Measurements from ENCODE around the gene DCLK2. TPM values are rescaled to one million over a fixed set of nuclear protein-coding genes. Genes with fewer than 3 reads are reported as not detected.

Gene DCLK2
- polyA plus RNA-seq, 1 of the 3 experiments (the other 2 are of a cell fraction) = 10.1 TPM

GRCh38 chr4:150126201-150126863, 48.1 kb downstream of the DCLK2 start:
- CTCF ChIA-PET = no interaction called here
- DNase-seq = no peak
- H3K4me1 ChIP-seq (ENCODE audit: control insufficient read depth in 1 of 2, insufficient read depth in 2 of 2, low read depth in 1 of 2, low read length in 1 of 2) = peaks cover 1 to 25% of the 10 kb centered on the region in 2 experiments; a peak in 3 of 4 replicates
- 0 out of 2 replicates have a peak overlapping the region, but pooled peaks have one; percentile 1 for H2AFZ ChIP-seq (ENCODE audit: low read depth)
- TF ChIP-seq PBX3 (IDR thresholded peaks at IDR 0.05) = no peak; the same call in 1 of the 2 replicates
- TF ChIP-seq MEF2A (IDR thresholded peaks at IDR 0.05; ENCODE audit: borderline replicate concordance, low read depth) = peak; percentile 69
- no peaks in the 10 kb centered on the region for H3K9me2 ChIP-seq
- peak overlapping the region; percentile 67 to 87; a peak in 3 of 4 replicates for H3K27ac ChIP-seq (ENCODE audit: low read depth in 2 of 2, low read length in 1 of 2)
- POLR2A ChIA-PET = no interaction called here
- WGBS (ENCODE audit: low lambda C conversion rate) = 47% methylated on average over 3 of the region's 3 CpGs
- H3K9ac ChIP-seq = peak overlapping the region; percentile 46; the same call in 1 of the 2 replicates
- H3K27me3 ChIP-seq (ENCODE audit: insufficient read depth) = no peaks in the 10 kb centered on the region
- peaks cover 91% of the 10 kb centered on the region for H3K79me2 ChIP-seq (ENCODE audit: insufficient read depth)
- peaks cover 31% of the 10 kb centered on the region for H3F3A ChIP-seq (replicated peaks; ENCODE audit: insufficient read depth)
- H3K4me3 ChIP-seq (ENCODE audit: low read depth in 2 of 2, low read length in 1 of 2) = no peak overlapping the region
- 0 out of 2 replicates have a peak, but pooled peaks cover 5% of the 10 kb centered on the region for H3K9me3 ChIP-seq
- peaks cover 0 to 18% of the 10 kb centered on the region in 2 experiments for H3K36me3 ChIP-seq (replicated peaks in 1 of 2; ENCODE audit: control insufficient read depth in 1 of 2, insufficient read depth in 2 of 2, low read length in 1 of 2)
- no peaks in the 10 kb centered on the region for H4K20me1 ChIP-seq (ENCODE audit: insufficient read depth)
- H3K4me2 ChIP-seq = peak overlapping the region; percentile 50; the same call in 1 of the 2 replicates

- no peaks in the 10 kb centered on the region for H3K9me2 ChIP-seq
- no peaks in the 10 kb centered on the region for H3K27me3 ChIP-seq (ENCODE audit: insufficient read depth)
- CTCF ChIA-PET = interaction anchor here (1.4 kb wide), 1 partner anchor 10 kb away, joined by 3 read pairs; no protein-coding TSS in a partner anchor
- H3K4me3 ChIP-seq (ENCODE audit: low read depth in 2 of 2, low read length in 1 of 2) = no peak overlapping the region
- H3K4me1 ChIP-seq (ENCODE audit: control insufficient read depth in 1 of 2, insufficient read depth in 2 of 2, low read depth in 1 of 2, low read length in 1 of 2) = peaks cover 5 to 30% of the 10 kb centered on the region in 2 experiments
- no peak for DNase-seq
- peak; percentile 83 for TF ChIP-seq PBX3 (IDR thresholded peaks at IDR 0.05)
- TF ChIP-seq NFIC (IDR thresholded peaks at IDR 0.05; ENCODE audit: borderline replicate concordance) = peak; percentile 97
- TF ChIP-seq TEAD4 (IDR thresholded peaks at IDR 0.05; ENCODE audit: borderline replicate concordance, insufficient read depth) = peak; percentile 88; the same call in 1 of the 2 replicates
- TF ChIP-seq JUND (IDR thresholded peaks at IDR 0.05) = peak; percentile 81
- peak; percentile 60 for TF ChIP-seq MEF2A (IDR thresholded peaks at IDR 0.05; ENCODE audit: borderline replicate concordance, low read depth)
- TF ChIP-seq FOXM1 (IDR thresholded peaks at IDR 0.05; ENCODE audit: low read depth) = peak; percentile 47
- TF ChIP-seq IRF3 (IDR thresholded peaks at IDR 0.05; ENCODE audit: low read depth, low read length) = no peak
- TF ChIP-seq MAX (IDR thresholded peaks at IDR 0.05; ENCODE audit: low read depth) = peak; percentile 37; the same call in 1 of the 2 replicates
- TF ChIP-seq CHD2 (IDR thresholded peaks at IDR 0.05; ENCODE audit: low read length, partially characterized antibody) = no peak
- TF ChIP-seq POLR2AphosphoS5 (IDR thresholded peaks at IDR 0.05; ENCODE audit: low read depth, low read length) = peak; percentile 75; the same call in 1 of the 2 replicates
- TF ChIP-seq MXI1 (IDR thresholded peaks at IDR 0.05; ENCODE audit: low read depth, low read length) = no peak
- TF ChIP-seq FOSL2 (IDR thresholded peaks at IDR 0.05; ENCODE audit: borderline replicate concordance, low read depth) = peak; percentile 74
- peak; percentile 93 for TF ChIP-seq TCF12 (IDR thresholded peaks at IDR 0.05)
- peak; percentile 47 to 94; a peak in 3 of 4 replicates for TF ChIP-seq EP300 (IDR thresholded peaks at IDR 0.05; ENCODE audit: borderline replicate concordance in 1 of 2, low read depth in 1 of 2, low read length in 1 of 2)
- peaks cover 31% of the 10 kb centered on the region for H3F3A ChIP-seq (replicated peaks; ENCODE audit: insufficient read depth)
- H3K36me3 ChIP-seq (replicated peaks in 1 of 2; ENCODE audit: control insufficient read depth in 1 of 2, insufficient read depth in 2 of 2, low read length in 1 of 2) = peaks cover 0 to 13% of the 10 kb centered on the region in 2 experiments
- 9% methylated on average over 1 of the region's 1 CpG for WGBS (ENCODE audit: low lambda C conversion rate)
- peak overlapping the region; percentile 46; the same call in 1 of the 2 replicates for H3K9ac ChIP-seq
- H3K4me2 ChIP-seq = peak overlapping the region; percentile 50; the same call in 1 of the 2 replicates
- POLR2A ChIA-PET = no interaction called here
- peaks cover 91% of the 10 kb centered on the region for H3K79me2 ChIP-seq (ENCODE audit: insufficient read depth)
- H4K20me1 ChIP-seq (ENCODE audit: insufficient read depth) = no peaks in the 10 kb centered on the region
- H2AFZ ChIP-seq (ENCODE audit: low read depth) = 0 out of 2 replicates have a peak overlapping the region, but pooled peaks have one; percentile 1
- H3K9me3 ChIP-seq = 0 out of 2 replicates have a peak, but pooled peaks cover 1% of the 10 kb centered on the region
- H3K27ac ChIP-seq (ENCODE audit: low read depth in 2 of 2, low read length in 1 of 2) = peak overlapping the region; percentile 67 to 87; a peak in 3 of 4 replicates
Measured at GRCh38 chr4:150126864-150127203, 48.6 kb downstream of the DCLK2 start.

All from SK-N-SH (cell line).